ENCODE results near the gene RILPL2. TPM values are rescaled to one million over a fixed set of nuclear protein-coding genes. Genes with fewer than 3 reads are reported as not detected.
"Not testable (repeated sequence)": the region's sequence is repeated elsewhere in the genome, so short reads cannot be mapped to it uniquely, and the experiment has no call there.

The RILPL2 gene
- total RNA-seq, 1 experiment from 2014 or later: 2.6 TPM

GRCh38 chr12:123421314-123421713 lies 15.2 kb downstream of the RILPL2 start:
- no TSS peak for BruUV-seq (replicated peaks)
- DNase-seq (ENCODE audit: unreplicated experiment): no peak
- no peak for TF ChIP-seq CTCF (IDR thresholded peaks at IDR 0.05; ENCODE audit: unreplicated experiment)
- no peaks in the 10 kb centered on the region for H3K27me3 Mint-ChIP-seq (ENCODE audit: insufficient read depth, unreplicated experiment)
- H3K36me3 Mint-ChIP-seq (ENCODE audit: insufficient read depth, unreplicated experiment): peaks cover 38% of the 10 kb centered on the region
- H3K4me3 Mint-ChIP-seq (ENCODE audit: unreplicated experiment): no peak overlapping the region
- no peaks in the 10 kb centered on the region for H3K4me1 Mint-ChIP-seq (ENCODE audit: insufficient read depth, unreplicated experiment)
- no peak overlapping the region for H3K27ac Mint-ChIP-seq (ENCODE audit: low read depth, unreplicated experiment)
- H3K9me3 Mint-ChIP-seq (ENCODE audit: unreplicated experiment): no peaks in the 10 kb centered on the region
- CTCF ChIA-PET: interaction anchor here (1.0 kb wide), 1 partner anchor 14 kb away, joined by 3 read pairs; no protein-coding TSS in a partner anchor
- intact Hi-C loops (cut with micrococcal nuclease): no loop called here
- POLR2A ChIA-PET: no interaction called here

GRCh38 chr12:123410041-123410412 lies 26.5 kb downstream of the RILPL2 start:
- Mint-ChIP-seq H3K36me3 (ENCODE audit: insufficient read depth, unreplicated experiment) (peaks cover 55% of the 10 kb centered on the region), H3K27me3 (ENCODE audit: insufficient read depth, unreplicated experiment) (no peaks in the 10 kb centered on the region), H3K4me1 (ENCODE audit: insufficient read depth, unreplicated experiment) (no peaks in the 10 kb centered on the region), H3K4me3 (ENCODE audit: unreplicated experiment) (no peak overlapping the region), H3K9me3 (ENCODE audit: unreplicated experiment) (no peaks in the 10 kb centered on the region), H3K27ac (ENCODE audit: low read depth, unreplicated experiment) (no peak overlapping the region)
- DNase-seq (ENCODE audit: unreplicated experiment): no peak
- ChIA-PET CTCF (interaction anchor here (1.5 kb wide), 1 partner anchor 12 kb away, joined by 4 read pairs; no protein-coding TSS in a partner anchor), POLR2A (interaction anchor here (1.0 to 1.7 kb wide), 4 partner anchors 18 to 174 kb away, joined by 3 to 6 read pairs (median 4); partner anchors contain the start of genes RILPL2 and TMED2)
- no peak for TF ChIP-seq CTCF (IDR thresholded peaks at IDR 0.05; ENCODE audit: unreplicated experiment)
- intact Hi-C loops (cut with micrococcal nuclease): no loop called here
- no TSS peak for BruUV-seq (replicated peaks)

GRCh38 chr12:123409284-123410040 lies 27.0 kb downstream of the RILPL2 start:
- H3K27me3 Mint-ChIP-seq (ENCODE audit: insufficient read depth, unreplicated experiment); intact Hi-C loops (cut with micrococcal nuclease); BruUV-seq (replicated peaks): not testable (repeated sequence)

GRCh38 chr12:123408619-123409018 lies 27.9 kb downstream of the RILPL2 start:
- H3K4me1 Mint-ChIP-seq (ENCODE audit: insufficient read depth, unreplicated experiment); H3K27me3 Mint-ChIP-seq (ENCODE audit: insufficient read depth, unreplicated experiment); intact Hi-C loops (cut with micrococcal nuclease); H3K9me3 Mint-ChIP-seq (ENCODE audit: unreplicated experiment); H3K4me3 Mint-ChIP-seq (ENCODE audit: unreplicated experiment); H3K27ac Mint-ChIP-seq (ENCODE audit: low read depth, unreplicated experiment); POLR2A ChIA-PET; DNase-seq (ENCODE audit: unreplicated experiment): not testable (repeated sequence)
- H3K36me3 Mint-ChIP-seq (ENCODE audit: insufficient read depth, unreplicated experiment): peaks cover 66% of the 10 kb centered on the region
- CTCF ChIA-PET: interaction anchor here (1.2 kb wide), 1 partner anchor 174 kb away, joined by 4 read pairs; no protein-coding TSS in a partner anchor
- TSS peak; percentile 55 for BruUV-seq (replicated peaks)

More at GRCh38 chr12:123409284-123410040, 27.0 kb downstream of the RILPL2 start:
- not testable (repeated sequence) for H3K9me3 Mint-ChIP-seq (ENCODE audit: unreplicated experiment); H3K4me1 Mint-ChIP-seq (ENCODE audit: insufficient read depth, unreplicated experiment); H3K27ac Mint-ChIP-seq (ENCODE audit: low read depth, unreplicated experiment); DNase-seq (ENCODE audit: unreplicated experiment); H3K4me3 Mint-ChIP-seq (ENCODE audit: unreplicated experiment)
- POLR2A ChIA-PET: interaction anchor here (1.5 kb wide), 1 partner anchor 26 kb away, joined by 6 read pairs; the partner anchor contains the start of gene RILPL2
- CTCF ChIA-PET: interaction anchor here (0.6 to 1.2 kb wide), 2 partner anchors 58 to 173 kb away, joined by 3 to 4 read pairs; no protein-coding TSS in a partner anchor
- peaks cover 58% of the 10 kb centered on the region for H3K36me3 Mint-ChIP-seq (ENCODE audit: insufficient read depth, unreplicated experiment)

- H3K27me3 Mint-ChIP-seq (ENCODE audit: insufficient read depth, unreplicated experiment); H3K27ac Mint-ChIP-seq (ENCODE audit: low read depth, unreplicated experiment); H3K9me3 Mint-ChIP-seq (ENCODE audit: unreplicated experiment); H3K4me1 Mint-ChIP-seq (ENCODE audit: insufficient read depth, unreplicated experiment); intact Hi-C loops (cut with micrococcal nuclease); DNase-seq (ENCODE audit: unreplicated experiment); CTCF ChIA-PET; BruUV-seq (replicated peaks); H3K4me3 Mint-ChIP-seq (ENCODE audit: unreplicated experiment); POLR2A ChIA-PET: not testable (repeated sequence)
- peaks cover 73% of the 10 kb centered on the region for H3K36me3 Mint-ChIP-seq (ENCODE audit: insufficient read depth, unreplicated experiment)
Measured at GRCh38 chr12:123407934-123408333, 28.6 kb downstream of the RILPL2 start.

- H3K4me3 Mint-ChIP-seq (ENCODE audit: unreplicated experiment); DNase-seq (ENCODE audit: unreplicated experiment); BruUV-seq (replicated peaks); H3K27me3 Mint-ChIP-seq (ENCODE audit: insufficient read depth, unreplicated experiment); POLR2A ChIA-PET; H3K9me3 Mint-ChIP-seq (ENCODE audit: unreplicated experiment); intact Hi-C loops (cut with micrococcal nuclease); H3K27ac Mint-ChIP-seq (ENCODE audit: low read depth, unreplicated experiment); H3K4me1 Mint-ChIP-seq (ENCODE audit: insufficient read depth, unreplicated experiment): not testable (repeated sequence)
- CTCF ChIA-PET: interaction anchor here (0.6 kb wide), 2 partner anchors 41 to 188 kb away, joined by 3 read pairs; no protein-coding TSS in a partner anchor
- peaks cover 76% of the 10 kb centered on the region for H3K36me3 Mint-ChIP-seq (ENCODE audit: insufficient read depth, unreplicated experiment)
Measured at GRCh38 chr12:123407269-123407668, 29.2 kb downstream of the RILPL2 start.

Measured in MCF 10A (cell line).